OCI-LY1 (cell line): Measurements from ENCODE around the gene CDH8.
"Not testable (repeated sequence)": the region's sequence is repeated elsewhere in the genome, so short reads cannot be mapped to it uniquely, and the experiment has no call there.

ENCODE experiments used
- CTCF ChIP-seq: fragments of 200-600 bp; sonication (generic), shearing (Covaris generic); IDR thresholded peaks from 2 replicates; pipeline ENCODE4 v1.5.1; 2017; ENCODE audit warnings: mild to moderate bottlenecking, antibody characterized with exemption, low read length, moderate library complexity, mixed read lengths
- EZH2 ChIP-seq: fragments of 200-600 bp; sonication (generic), shearing (Covaris generic); IDR thresholded peaks from 2 replicates; pipeline ENCODE4 v1.8.0; 2017; ENCODE audit warnings: borderline replicate concordance, mixed run types, mild to moderate bottlenecking, antibody characterized with exemption, low read length, moderate library complexity, mixed read lengths

GRCh38 chr16:61801217-61801616, 235.0 kb downstream of the CDH8 start:
- TF ChIP-seq EZH2, CTCF: not testable (repeated sequence)
